Measurements from ENCODE around the gene FAM98A. TPM values are rescaled to one million over a fixed set of nuclear protein-coding genes. Genes with fewer than 3 reads are reported as not detected.

FAM98A gene
- polyA plus RNA-seq, 1 of the 3 experiments (the other 2 are of a cell fraction): 231 TPM

DNA sequence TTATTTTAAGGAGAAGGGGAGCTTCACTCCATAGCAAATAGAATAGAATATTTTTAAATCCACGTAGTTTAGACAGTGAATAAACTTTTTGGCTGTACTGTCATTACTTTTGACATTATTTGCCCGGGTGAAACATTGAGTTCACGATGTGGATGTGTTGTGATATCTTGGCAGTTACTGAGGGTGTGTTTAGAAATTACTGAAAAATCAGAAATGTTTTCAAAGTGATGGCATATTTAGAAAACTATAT lies 769 bp upstream of the FAM98A start:
- H2AFZ ChIP-seq (ENCODE audit: low read depth): peak overlapping the region; percentile 91
- no peaks in the 10 kb centered on the region for H3K9me3 ChIP-seq
- H3K27ac ChIP-seq (ENCODE audit: low read depth in 2 of 2, low read length in 1 of 2): peak overlapping the region; percentile 55 to 79; a peak in 3 of 4 replicates
- peaks cover 0 to 15% of the 10 kb centered on the region in 2 experiments; a peak in 2 of 4 replicates for H3K4me1 ChIP-seq (ENCODE audit: control insufficient read depth in 1 of 2, insufficient read depth in 2 of 2, low read depth in 1 of 2, low read length in 1 of 2)
- WGBS (ENCODE audit: low lambda C conversion rate): 9% methylated on average over 3 of the region's 3 CpGs
- no peaks in the 10 kb centered on the region for H4K20me1 ChIP-seq (ENCODE audit: insufficient read depth)
- peaks cover 6 to 9% of the 10 kb centered on the region in 2 experiments for H3K36me3 ChIP-seq (replicated peaks in 1 of 2; ENCODE audit: control insufficient read depth in 1 of 2, insufficient read depth in 2 of 2, low read length in 1 of 2)
- peak overlapping the region; percentile 92 to 95 for H3K4me3 ChIP-seq (ENCODE audit: low read depth in 2 of 2, low read length in 1 of 2)
- H3K9ac ChIP-seq: peak overlapping the region; percentile 70; the same call in 1 of the 2 replicates
- no peaks in the 10 kb centered on the region for H3K9me2 ChIP-seq
- H3K27me3 ChIP-seq (ENCODE audit: insufficient read depth): no peaks in the 10 kb centered on the region
- peak overlapping the region; percentile 78 for H3K4me2 ChIP-seq
- H3F3A ChIP-seq (replicated peaks; ENCODE audit: insufficient read depth): peaks cover 3% of the 10 kb centered on the region
- H3K79me2 ChIP-seq (ENCODE audit: insufficient read depth): peaks cover 39% of the 10 kb centered on the region
- no peak for TF ChIP-seq EZH2phosphoT487 (IDR thresholded peaks at IDR 0.05; ENCODE audit: borderline replicate concordance, low read depth)
- TF ChIP-seq SIN3A (IDR thresholded peaks at IDR 0.05; ENCODE audit: borderline replicate concordance, low read depth, low read length): no peak
- TF ChIP-seq JUND (IDR thresholded peaks at IDR 0.05): no peak
- TF ChIP-seq, protein P1, sequence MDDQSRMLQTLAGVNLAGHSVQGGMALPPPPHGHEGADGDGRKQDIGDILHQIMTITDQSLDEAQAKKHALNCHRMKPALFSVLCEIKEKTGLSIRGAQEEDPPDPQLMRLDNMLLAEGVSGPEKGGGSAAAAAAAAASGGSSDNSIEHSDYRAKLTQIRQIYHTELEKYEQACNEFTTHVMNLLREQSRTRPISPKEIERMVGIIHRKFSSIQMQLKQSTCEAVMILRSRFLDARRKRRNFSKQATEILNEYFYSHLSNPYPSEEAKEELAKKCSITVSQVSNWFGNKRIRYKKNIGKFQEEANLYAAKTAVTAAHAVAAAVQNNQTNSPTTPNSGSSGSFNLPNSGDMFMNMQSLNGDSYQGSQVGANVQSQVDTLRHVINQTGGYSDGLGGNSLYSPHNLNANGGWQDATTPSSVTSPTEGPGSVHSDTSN (IDR thresholded peaks at IDR 0.05): no peak
- no peak for TF ChIP-seq MXI1 (IDR thresholded peaks at IDR 0.05; ENCODE audit: low read depth, low read length)
- no peak for TF ChIP-seq POLR2AphosphoS5 (IDR thresholded peaks at IDR 0.05; ENCODE audit: low read depth, low read length)
- TF ChIP-seq, protein P2, sequence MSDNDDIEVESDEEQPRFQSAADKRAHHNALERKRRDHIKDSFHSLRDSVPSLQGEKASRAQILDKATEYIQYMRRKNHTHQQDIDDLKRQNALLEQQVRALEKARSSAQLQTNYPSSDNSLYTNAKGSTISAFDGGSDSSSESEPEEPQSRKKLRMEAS (IDR thresholded peaks at IDR 0.05; ENCODE audit: low read depth): no peak
- no peak for TF ChIP-seq FOXM1 (IDR thresholded peaks at IDR 0.05; ENCODE audit: low read depth)
- TF ChIP-seq MEF2A (IDR thresholded peaks at IDR 0.05; ENCODE audit: borderline replicate concordance, low read depth): no peak
- TF ChIP-seq, protein P3, sequence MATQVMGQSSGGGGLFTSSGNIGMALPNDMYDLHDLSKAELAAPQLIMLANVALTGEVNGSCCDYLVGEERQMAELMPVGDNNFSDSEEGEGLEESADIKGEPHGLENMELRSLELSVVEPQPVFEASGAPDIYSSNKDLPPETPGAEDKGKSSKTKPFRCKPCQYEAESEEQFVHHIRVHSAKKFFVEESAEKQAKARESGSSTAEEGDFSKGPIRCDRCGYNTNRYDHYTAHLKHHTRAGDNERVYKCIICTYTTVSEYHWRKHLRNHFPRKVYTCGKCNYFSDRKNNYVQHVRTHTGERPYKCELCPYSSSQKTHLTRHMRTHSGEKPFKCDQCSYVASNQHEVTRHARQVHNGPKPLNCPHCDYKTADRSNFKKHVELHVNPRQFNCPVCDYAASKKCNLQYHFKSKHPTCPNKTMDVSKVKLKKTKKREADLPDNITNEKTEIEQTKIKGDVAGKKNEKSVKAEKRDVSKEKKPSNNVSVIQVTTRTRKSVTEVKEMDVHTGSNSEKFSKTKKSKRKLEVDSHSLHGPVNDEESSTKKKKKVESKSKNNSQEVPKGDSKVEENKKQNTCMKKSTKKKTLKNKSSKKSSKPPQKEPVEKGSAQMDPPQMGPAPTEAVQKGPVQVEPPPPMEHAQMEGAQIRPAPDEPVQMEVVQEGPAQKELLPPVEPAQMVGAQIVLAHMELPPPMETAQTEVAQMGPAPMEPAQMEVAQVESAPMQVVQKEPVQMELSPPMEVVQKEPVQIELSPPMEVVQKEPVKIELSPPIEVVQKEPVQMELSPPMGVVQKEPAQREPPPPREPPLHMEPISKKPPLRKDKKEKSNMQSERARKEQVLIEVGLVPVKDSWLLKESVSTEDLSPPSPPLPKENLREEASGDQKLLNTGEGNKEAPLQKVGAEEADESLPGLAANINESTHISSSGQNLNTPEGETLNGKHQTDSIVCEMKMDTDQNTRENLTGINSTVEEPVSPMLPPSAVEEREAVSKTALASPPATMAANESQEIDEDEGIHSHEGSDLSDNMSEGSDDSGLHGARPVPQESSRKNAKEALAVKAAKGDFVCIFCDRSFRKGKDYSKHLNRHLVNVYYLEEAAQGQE (IDR thresholded peaks at IDR 0.05; ENCODE audit: low read depth, low read length): no peak
- TF ChIP-seq, protein P4, sequence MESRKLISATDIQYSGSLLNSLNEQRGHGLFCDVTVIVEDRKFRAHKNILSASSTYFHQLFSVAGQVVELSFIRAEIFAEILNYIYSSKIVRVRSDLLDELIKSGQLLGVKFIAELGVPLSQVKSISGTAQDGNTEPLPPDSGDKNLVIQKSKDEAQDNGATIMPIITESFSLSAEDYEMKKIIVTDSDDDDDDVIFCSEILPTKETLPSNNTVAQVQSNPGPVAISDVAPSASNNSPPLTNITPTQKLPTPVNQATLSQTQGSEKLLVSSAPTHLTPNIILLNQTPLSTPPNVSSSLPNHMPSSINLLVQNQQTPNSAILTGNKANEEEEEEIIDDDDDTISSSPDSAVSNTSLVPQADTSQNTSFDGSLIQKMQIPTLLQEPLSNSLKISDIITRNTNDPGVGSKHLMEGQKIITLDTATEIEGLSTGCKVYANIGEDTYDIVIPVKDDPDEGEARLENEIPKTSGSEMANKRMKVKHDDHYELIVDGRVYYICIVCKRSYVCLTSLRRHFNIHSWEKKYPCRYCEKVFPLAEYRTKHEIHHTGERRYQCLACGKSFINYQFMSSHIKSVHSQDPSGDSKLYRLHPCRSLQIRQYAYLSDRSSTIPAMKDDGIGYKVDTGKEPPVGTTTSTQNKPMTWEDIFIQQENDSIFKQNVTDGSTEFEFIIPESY (IDR thresholded peaks at IDR 0.05; ENCODE audit: borderline replicate concordance, low read depth): no peak
- no peak for TF ChIP-seq CHD2 (IDR thresholded peaks at IDR 0.05; ENCODE audit: low read length, partially characterized antibody)
- no peak for TF ChIP-seq NRF1 (IDR thresholded peaks at IDR 0.05; ENCODE audit: low read depth, low read length)
- TF ChIP-seq NFIC (IDR thresholded peaks at IDR 0.05; ENCODE audit: borderline replicate concordance): no peak
- POLR2A ChIA-PET: interaction anchor here (0.6 kb wide), 1 partner anchor 266 kb away, joined by 3 read pairs; no protein-coding TSS in a partner anchor
- DNase-seq: no peak
- CTCF ChIA-PET: interaction anchor here (0.9 to 3.2 kb wide), 3 partner anchors 17 to 25 kb away, joined by 4 to 21 read pairs (median 5); no protein-coding TSS in a partner anchor

Measured in SK-N-SH (cell line).